NB4 (cell line): ENCODE data around the gene KTI12.

ENCODE experiments used
- CTCF ChIP-seq: IDR thresholded peaks from one replicate; pipeline ENCODE4 v1.5.1; 2012; ENCODE audit warnings: low read depth, low read length
- MAX ChIP-seq: IDR thresholded peaks from 2 replicates; pipeline ENCODE4 v1.6.1; 2011; ENCODE audit warnings: low read depth, low read length
- POLR2A ChIP-seq: IDR thresholded peaks from 2 replicates; pipeline ENCODE4 v1.6.1; 2011; ENCODE audit warnings: mild to moderate bottlenecking; ENCODE audit not compliant: insufficient read length; ENCODE audit errors: extremely low read depth

GRCh38 chr1:52045236-52045635, 11.6 kb upstream of the KTI12 start:
- no peak for TF ChIP-seq CTCF
- no peak for TF ChIP-seq POLR2A
- TF ChIP-seq MAX, result no peak
